Neural progenitor cell (in vitro differentiated cells): ENCODE measurements around the gene PPP1R27. TPM values are rescaled to one million over a fixed set of nuclear protein-coding genes. Genes with fewer than 3 reads are reported as not detected.

Source experiments
- DNase-seq: peaks from one replicate; pipeline ENCODE4 v3.0.0-alpha.2; 2016; ENCODE audit warnings: low spot score
- H2AFZ ChIP-seq: fragments of 200-600 bp; sonication (generic); replicated peaks from 2 replicates; pipeline ENCODE4 v1.6.1; 2016; ENCODE audit warnings: antibody characterized with exemption
- H3F3A ChIP-seq: fragments of 200-600 bp; sonication (generic); 2 replicates; pipeline ENCODE4 v1.6.1; 2016; ENCODE audit warnings: antibody characterized with exemption, low read depth
- H3K27ac ChIP-seq: fragments of 200-600 bp; sonication (generic); 2 replicates; pipeline ENCODE4 v1.5.1; 2016; ENCODE audit warnings: mild to moderate bottlenecking
- H3K27me3 ChIP-seq: fragments of 200-600 bp; sonication (generic); 2 replicates; pipeline ENCODE4 v1.6.1; 2016; ENCODE audit warnings: mild to moderate bottlenecking, moderate library complexity
- H3K36me3 ChIP-seq: fragments of 200-600 bp; sonication (generic); 2 replicates; pipeline ENCODE4 v1.5.1; 2016
- H3K4me1 ChIP-seq: fragments of 200-600 bp; sonication (generic); 2 replicates; pipeline ENCODE4 v1.6.1; 2016; ENCODE audit warnings: mixed run types
- H3K4me2 ChIP-seq: fragments of 200-600 bp; sonication (generic); 2 replicates; pipeline ENCODE4 v1.6.1; 2016
- H3K4me3 ChIP-seq: fragments of 200-600 bp; sonication (generic); 2 replicates; pipeline ENCODE4 v1.5.1; 2016
- H3K79me2 ChIP-seq: fragments of 200-600 bp; sonication (generic); 2 replicates; pipeline ENCODE4 v1.6.1; 2016; ENCODE audit warnings: low read depth
- H3K9ac ChIP-seq: fragments of 200-600 bp; sonication (generic); 2 replicates; pipeline ENCODE4 v1.6.1; 2016
- H3K9me3 ChIP-seq: fragments of 200-600 bp; sonication (generic); 2 replicates; pipeline ENCODE4 v1.5.1; 2016; ENCODE audit warnings: low read depth
- H4K20me1 ChIP-seq: fragments of 200-600 bp; sonication (generic); 2 replicates; pipeline ENCODE4 v1.6.1; 2016; ENCODE audit warnings: low read depth
- H3K27ac Mint-ChIP-seq: 3 replicates; pipeline ENCODE4 v1.8.0; 2021; ENCODE audit warnings: mixed read lengths
- H3K27me3 Mint-ChIP-seq: 2 replicates; pipeline ENCODE4 v1.8.0; 2022; ENCODE audit warnings: low read depth, mild to moderate bottlenecking, inconsistent platforms, moderate library complexity, mixed read lengths; ENCODE audit not compliant: insufficient read depth
- H3K36me3 Mint-ChIP-seq: 3 replicates; pipeline ENCODE4 v1.8.0; 2021; ENCODE audit warnings: mixed read lengths
- H3K4me1 Mint-ChIP-seq: 3 replicates; pipeline ENCODE4 v1.8.0; 2021; ENCODE audit warnings: mixed read lengths
- H3K4me3 Mint-ChIP-seq: 3 replicates; pipeline ENCODE4 v1.8.0; 2021; ENCODE audit warnings: mild to moderate bottlenecking, moderate library complexity, mixed read lengths
- H3K9me3 Mint-ChIP-seq: 3 replicates; pipeline ENCODE4 v1.8.0; 2020; ENCODE audit warnings: mixed read lengths
- CTCF ChIP-seq: fragments of 200-600 bp; sonication (generic); IDR thresholded peaks from 2 replicates; pipeline ENCODE4 v1.5.1; 2017; ENCODE audit warnings: antibody characterized with exemption, mild to moderate bottlenecking
- EZH2 ChIP-seq: fragments of 200-600 bp; sonication (generic); IDR thresholded peaks from 2 replicates; pipeline ENCODE4 v1.6.1; 2017; ENCODE audit warnings: antibody characterized with exemption, mild to moderate bottlenecking, moderate library complexity
- EZH2phosphoT487 ChIP-seq: fragments of 200-600 bp; sonication (generic); IDR thresholded peaks from 2 replicates; pipeline ENCODE4 v1.6.1; 2017; ENCODE audit warnings: antibody characterized with exemption
- total RNA-seq: library from RNA; depleted of rRNA; stranded (reverse); fragments of >200 nt; gene quantifications from 2 replicates; pipeline ENCODE4 v1.2.3, GENCODE V29; 2015; ENCODE audit warnings: low replicate concordance

Gene PPP1R27
- total RNA-seq, 1 donor from 2014 or later: not detected

GRCh38 chr17:81829858-81830257 is 5.0 kb downstream of the PPP1R27 start:
- Mint-ChIP-seq H3K36me3 (peaks cover 6% of the 10 kb centered on the region), H3K4me3 (peak overlapping the region; percentile 53), H3K4me1 (peaks cover 25% of the 10 kb centered on the region), H3K27me3 (peaks cover 3% of the 10 kb centered on the region), H3K9me3 (no peaks in the 10 kb centered on the region), H3K27ac (no peak overlapping the region)
- Histone ChIP-seq H3F3A (peaks cover 9% of the 10 kb centered on the region), H3K4me1 (peaks cover 12% of the 10 kb centered on the region), H3K9ac (no peak overlapping the region), H3K4me2 (no peak overlapping the region), H2AFZ (no peak overlapping the region), H4K20me1 (peaks cover 28% of the 10 kb centered on the region), H3K9me3 (no peaks in the 10 kb centered on the region), H3K27ac (no peak overlapping the region), H3K79me2 (peaks cover 57% of the 10 kb centered on the region), H3K36me3 (no peaks in the 10 kb centered on the region), H3K27me3 (no peaks in the 10 kb centered on the region), H3K4me3 (no peak overlapping the region)
- TF ChIP-seq CTCF (no peak), EZH2phosphoT487 (no peak), EZH2 (no peak)
- DNase-seq: no peak

- Mint-ChIP-seq H3K4me3 (peak overlapping the region; percentile 65), H3K36me3 (peaks cover 6% of the 10 kb centered on the region), H3K4me1 (peaks cover 23% of the 10 kb centered on the region), H3K27ac (peak overlapping the region; percentile 21), H3K9me3 (no peaks in the 10 kb centered on the region), H3K27me3 (peaks cover 3% of the 10 kb centered on the region)
- peaks cover 33% of the 10 kb centered on the region for H4K20me1 ChIP-seq
- no peak overlapping the region for H2AFZ ChIP-seq
- H3K9ac ChIP-seq: no peak overlapping the region
- H3K79me2 ChIP-seq: peaks cover 45% of the 10 kb centered on the region
- no peaks in the 10 kb centered on the region for H3K36me3 ChIP-seq
- H3K27ac ChIP-seq: no peak overlapping the region
- no peaks in the 10 kb centered on the region for H3K27me3 ChIP-seq
- H3K4me2 ChIP-seq: no peak overlapping the region
- no peak for DNase-seq
- peaks cover 6% of the 10 kb centered on the region for H3K4me1 ChIP-seq
- no peak overlapping the region for H3K4me3 ChIP-seq
- TF ChIP-seq EZH2 (no peak), CTCF (no peak), EZH2phosphoT487 (no peak)
- H3K9me3 ChIP-seq: no peaks in the 10 kb centered on the region
- peaks cover 9% of the 10 kb centered on the region for H3F3A ChIP-seq
These were observed 6.2 kb downstream of the PPP1R27 start for GRCh38 chr17:81828656-81829055.

- H4K20me1 ChIP-seq: peaks cover 20% of the 10 kb centered on the region
- H3K36me3 ChIP-seq: no peaks in the 10 kb centered on the region
- peaks cover 12% of the 10 kb centered on the region for H3K4me1 Mint-ChIP-seq
- H3K9ac ChIP-seq: no peak overlapping the region
- no peak overlapping the region for H2AFZ ChIP-seq
- H3F3A ChIP-seq: no peaks in the 10 kb centered on the region
- peaks cover 22% of the 10 kb centered on the region for H3K79me2 ChIP-seq
- H3K4me2 ChIP-seq: no peak overlapping the region
- H3K27ac Mint-ChIP-seq: peak overlapping the region; percentile 8
- no peaks in the 10 kb centered on the region for H3K4me1 ChIP-seq
- no peaks in the 10 kb centered on the region for H3K9me3 Mint-ChIP-seq
- H3K36me3 Mint-ChIP-seq: peaks cover 8% of the 10 kb centered on the region
- TF ChIP-seq CTCF (no peak), EZH2phosphoT487 (no peak), EZH2 (no peak)
- H3K27ac ChIP-seq: no peak overlapping the region
- H3K9me3 ChIP-seq: no peaks in the 10 kb centered on the region
- H3K27me3 ChIP-seq: no peaks in the 10 kb centered on the region
- peaks cover 6% of the 10 kb centered on the region for H3K27me3 Mint-ChIP-seq
- no peak for DNase-seq
- H3K4me3 ChIP-seq: no peak overlapping the region
- H3K4me3 Mint-ChIP-seq: no peak overlapping the region
These were observed 8.9 kb downstream of the PPP1R27 start for GRCh38 chr17:81825841-81826466.
